Colonic mucosa (tissue), 4 donors: ENCODE data around the gene LRRC14B. TPM values are rescaled to one million over a fixed set of nuclear protein-coding genes. Genes with fewer than 3 reads are reported as not detected.
"Not testable (repeated sequence)": the region's sequence is repeated elsewhere in the genome, so short reads cannot be mapped to it uniquely, and the experiment has no call there.

ENCODE experiments used
- DNase-seq: peaks from one replicate; pipeline ENCODE4 v3.0.0-alpha.2; 2020
- H3K27ac ChIP-seq: fragments of 200-600 bp; one replicate; pipeline ENCODE4 v1.8.0; 2021
- H3K27me3 ChIP-seq: fragments of 200-600 bp; one replicate; pipeline ENCODE4 v1.8.0; 2021
- H3K36me3 ChIP-seq: fragments of 200-600 bp; one replicate; pipeline ENCODE4 v1.8.0; 2021
- H3K4me1 ChIP-seq: fragments of 200-600 bp; one replicate; pipeline ENCODE4 v1.8.0; 2021; ENCODE audit warnings: mild to moderate bottlenecking
- H3K4me3 ChIP-seq: fragments of 200-600 bp; one replicate; pipeline ENCODE4 v1.8.0; 2021
- H3K9ac ChIP-seq, 2 donors: one replicate each; pipeline ENCODE4 v1.7.0; 2013; ENCODE audit warnings: control low read depth in 2 of 2, low read depth in 2 of 2, low read length in 2 of 2
- H3K9me3 ChIP-seq: fragments of 200-600 bp; one replicate; pipeline ENCODE4 v1.8.0; 2021
- CTCF ChIP-seq: fragments of 200-600 bp; IDR thresholded peaks from one replicate; pipeline ENCODE4 v1.8.0; 2022; ENCODE audit warnings: antibody characterized with exemption, mild to moderate bottlenecking
- intact Hi-C: fragments of 100-400 bp; cut with DNase I; formaldehyde crosslinking; loops from one replicate; pipeline ENCODE4 v1.14.1; 2022
- total RNA-seq, 2 donors: library from RNA; stranded (reverse); fragmentation: NEBNext Ultra II Directional in 1 of 2; extraction: Animal tissue kit (Norgen Biotek cat#: 25700) in 1 of 2; gene quantifications; one replicate each; pipeline ENCODE4 v1.2.1, GENCODE V29; 2021
- donor health status: healthy.
- donor health status: DM: no; HTN: no; CAD: no.
- donor health status: DM: no; HTN: no; CAD: no.

Gene LRRC14B
- total RNA-seq, 2 donors from 2014 or later = not detected

- H3K9ac ChIP-seq = no peak overlapping the region
- intact Hi-C loops = no loop called here
- H3K36me3 ChIP-seq = no peaks in the 10 kb centered on the region
- no peaks in the 10 kb centered on the region for H3K9me3 ChIP-seq
- TF ChIP-seq CTCF = no peak
- H3K4me1 ChIP-seq = no peaks in the 10 kb centered on the region
- H3K27ac ChIP-seq = no peak overlapping the region
- no peaks in the 10 kb centered on the region for H3K27me3 ChIP-seq
- no peak overlapping the region for H3K4me3 ChIP-seq
- no peak for DNase-seq
These were observed 27.5 kb upstream of the LRRC14B start for GRCh38 chr5:163841-164240.

DNA sequence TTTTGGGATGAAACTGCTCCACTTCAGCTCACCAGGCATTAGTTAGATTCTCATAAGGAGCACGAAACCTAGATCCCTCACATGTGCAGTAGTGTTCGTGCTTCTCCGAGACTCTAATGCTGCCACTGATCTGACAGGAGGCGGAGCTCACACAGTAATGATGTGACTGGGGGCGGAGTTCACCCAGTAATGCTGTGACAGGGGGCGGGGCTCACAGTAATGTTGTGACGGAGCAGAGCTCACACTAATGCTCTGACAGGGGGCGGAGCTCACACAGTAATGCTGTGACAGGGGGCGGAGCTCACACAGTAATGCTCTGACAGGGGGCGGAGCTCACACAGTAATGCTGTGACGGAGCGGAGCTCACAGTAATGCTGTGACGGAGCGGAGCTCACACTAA, 27.1 kb upstream of the LRRC14B start:
- no peak for TF ChIP-seq CTCF
- no peak overlapping the region for H3K4me3 ChIP-seq
- no peaks in the 10 kb centered on the region for H3K4me1 ChIP-seq
- H3K27me3 ChIP-seq = no peaks in the 10 kb centered on the region
- intact Hi-C loops = no loop called here
- H3K9me3 ChIP-seq = no peaks in the 10 kb centered on the region
- H3K36me3 ChIP-seq = no peaks in the 10 kb centered on the region
- no peak overlapping the region for H3K9ac ChIP-seq
- no peak overlapping the region for H3K27ac ChIP-seq
- no peak for DNase-seq

DNA sequence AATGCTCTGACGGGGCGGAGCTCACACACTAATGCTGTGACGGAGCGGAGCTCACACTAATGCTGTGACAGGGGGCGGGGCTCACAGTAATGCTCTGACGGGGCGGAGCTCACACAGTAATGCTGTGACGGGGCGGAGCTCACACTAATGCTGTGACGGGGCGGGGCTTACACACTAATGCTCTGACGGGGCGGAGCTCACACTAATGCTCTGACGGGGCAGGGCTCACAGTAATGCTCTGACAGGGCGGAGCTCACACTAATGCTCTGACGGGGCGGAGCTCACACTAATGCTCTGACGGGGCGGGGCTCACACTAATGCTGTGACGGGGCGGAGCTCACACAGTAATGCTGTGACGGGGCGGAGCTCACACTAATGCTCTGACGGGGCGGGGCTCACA, 26.5 kb upstream of the LRRC14B start:
- H3K9ac ChIP-seq, H3K9me3 ChIP-seq, H3K4me3 ChIP-seq, H3K27ac ChIP-seq, H3K36me3 ChIP-seq, DNase-seq, H3K27me3 ChIP-seq, H3K4me1 ChIP-seq, intact Hi-C loops: not testable (repeated sequence)

DNA sequence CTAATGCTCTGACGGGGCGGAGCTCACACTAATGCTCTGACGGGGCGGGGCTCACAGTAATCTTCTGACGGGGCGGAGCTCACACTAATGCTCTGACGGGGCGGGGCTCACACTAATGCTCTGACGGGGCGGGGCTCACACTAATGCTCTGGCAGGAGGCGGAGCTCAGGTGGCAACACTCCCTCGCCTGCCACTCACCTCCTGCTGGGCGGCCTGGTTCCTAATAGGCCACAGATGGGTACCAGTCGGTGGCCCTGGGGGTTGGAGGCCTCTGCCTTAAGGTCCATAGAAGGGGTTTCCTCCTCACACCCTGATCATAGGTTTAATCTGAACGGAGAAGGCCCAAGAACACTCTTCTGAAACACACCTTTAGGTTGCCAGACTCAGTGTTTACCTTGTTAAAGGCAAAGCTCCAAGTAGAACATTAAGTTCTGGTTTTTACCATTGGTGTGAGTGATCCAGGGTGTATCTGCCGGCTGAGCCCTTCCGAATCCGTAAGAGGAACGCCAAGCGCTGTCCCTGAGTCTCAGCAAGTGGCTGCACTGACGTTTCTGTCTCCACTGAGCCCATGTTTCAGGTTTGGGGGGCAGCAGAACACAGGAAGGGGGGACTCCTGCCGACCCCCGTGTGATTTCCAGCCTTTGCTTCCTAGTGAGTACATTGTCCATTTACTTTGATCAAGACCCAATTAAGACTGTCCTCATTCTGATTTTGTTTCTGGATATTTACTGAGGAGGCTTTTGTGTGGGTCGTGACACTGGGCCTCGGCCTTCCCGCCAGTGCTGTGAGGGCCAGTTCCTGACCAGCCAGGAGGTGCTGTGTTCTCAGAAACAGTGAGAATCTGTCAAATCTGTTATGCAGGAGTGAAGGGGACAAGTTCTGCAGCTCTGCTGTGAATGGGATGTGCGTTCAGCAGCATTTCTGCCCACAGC, 24.6 kb upstream of the LRRC14B start:
- no peaks in the 10 kb centered on the region for H3K4me1 ChIP-seq
- DNase-seq = no peak
- intact Hi-C loops = no loop called here

DNA sequence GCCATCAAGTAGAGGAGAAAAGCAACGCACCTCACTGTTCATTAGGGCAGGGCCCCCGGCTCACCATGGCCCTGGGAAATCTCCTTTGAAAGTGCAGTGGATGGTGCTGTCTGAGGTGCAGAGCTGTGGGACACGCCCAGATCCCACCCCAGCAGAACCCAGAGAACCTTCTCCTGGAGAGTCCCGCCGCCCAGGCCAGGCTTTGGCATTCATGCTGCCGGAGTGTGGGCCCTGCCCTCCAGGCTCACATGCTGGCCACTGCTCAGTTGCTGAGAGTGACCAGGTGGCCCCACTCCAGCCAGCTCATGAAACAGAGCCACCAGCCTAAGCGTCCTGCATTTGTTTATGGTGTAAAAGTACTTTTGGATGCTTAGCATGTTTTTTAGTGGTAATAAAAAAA, 23.8 kb upstream of the LRRC14B start:
- no peak overlapping the region for H3K4me3 ChIP-seq
- intact Hi-C loops = no loop called here
- H3K36me3 ChIP-seq = no peaks in the 10 kb centered on the region
- H3K4me1 ChIP-seq = no peaks in the 10 kb centered on the region
- H3K27ac ChIP-seq = no peak overlapping the region
- no peak for DNase-seq
- no peak for TF ChIP-seq CTCF
- H3K9ac ChIP-seq = no peak overlapping the region
- no peaks in the 10 kb centered on the region for H3K9me3 ChIP-seq
- no peaks in the 10 kb centered on the region for H3K27me3 ChIP-seq

More for the DNA sequence above, 24.6 kb upstream of the LRRC14B start:
- Histone ChIP-seq H3K36me3 (no peaks in the 10 kb centered on the region), H3K27ac (no peak overlapping the region), H3K9ac (no peak overlapping the region), H3K27me3 (no peaks in the 10 kb centered on the region), H3K9me3 (no peaks in the 10 kb centered on the region), H3K4me3 (no peak overlapping the region)
- TF ChIP-seq CTCF = no peak

GRCh38 chr5:167982-168660, 23.2 kb upstream of the LRRC14B start:
- intact Hi-C loops = no loop called here
- no peaks in the 10 kb centered on the region for H3K27me3 ChIP-seq
- no peaks in the 10 kb centered on the region for H3K36me3 ChIP-seq
- no peak for TF ChIP-seq CTCF
- H3K9ac ChIP-seq = no peak overlapping the region
- no peaks in the 10 kb centered on the region for H3K4me1 ChIP-seq
- H3K9me3 ChIP-seq = no peaks in the 10 kb centered on the region
- H3K27ac ChIP-seq = no peak overlapping the region
- no peak for DNase-seq
- no peak overlapping the region for H3K4me3 ChIP-seq
